RPMI7951 (cell line): ENCODE measurements around the gene EMP2. TPM values are rescaled to one million over a fixed set of nuclear protein-coding genes. Genes with fewer than 3 reads are reported as not detected.

Experiments
- DNase-seq: peaks from one replicate; pipeline ENCODE4 v3.0.0-alpha.2; 2012; ENCODE audit warnings: low read depth
- total RNA-seq: library from RNA; depleted of rRNA; stranded (reverse); fragments of >200 nt; shearing (Covaris generic); gene quantifications from 2 replicates; pipeline ENCODE4 v1.2.3, GENCODE V29; 2014; rRNA removed

Gene EMP2
- total RNA-seq, 1 experiment from 2014 or later = 37.0 TPM

DNA sequence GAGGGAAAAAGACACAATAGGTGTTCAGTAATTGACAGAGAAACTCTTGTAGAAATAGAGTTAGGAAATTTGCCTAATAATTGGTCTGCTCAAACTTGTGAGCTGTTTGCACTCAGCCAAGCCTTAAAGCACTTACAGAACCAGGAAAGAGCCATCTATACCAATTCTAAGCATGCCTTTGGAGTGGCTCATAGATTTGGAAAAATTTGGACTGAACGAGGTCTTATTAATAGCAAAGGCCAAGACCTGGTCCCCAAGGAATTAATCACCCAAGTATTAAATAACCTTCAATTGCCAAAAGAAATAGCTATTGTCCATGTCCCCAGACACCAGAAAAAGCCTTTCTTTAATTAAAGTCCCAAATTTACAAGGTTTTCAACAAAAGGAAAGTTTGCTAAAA, 90.3 kb downstream of the EMP2 start:
- no peak for DNase-seq

DNA sequence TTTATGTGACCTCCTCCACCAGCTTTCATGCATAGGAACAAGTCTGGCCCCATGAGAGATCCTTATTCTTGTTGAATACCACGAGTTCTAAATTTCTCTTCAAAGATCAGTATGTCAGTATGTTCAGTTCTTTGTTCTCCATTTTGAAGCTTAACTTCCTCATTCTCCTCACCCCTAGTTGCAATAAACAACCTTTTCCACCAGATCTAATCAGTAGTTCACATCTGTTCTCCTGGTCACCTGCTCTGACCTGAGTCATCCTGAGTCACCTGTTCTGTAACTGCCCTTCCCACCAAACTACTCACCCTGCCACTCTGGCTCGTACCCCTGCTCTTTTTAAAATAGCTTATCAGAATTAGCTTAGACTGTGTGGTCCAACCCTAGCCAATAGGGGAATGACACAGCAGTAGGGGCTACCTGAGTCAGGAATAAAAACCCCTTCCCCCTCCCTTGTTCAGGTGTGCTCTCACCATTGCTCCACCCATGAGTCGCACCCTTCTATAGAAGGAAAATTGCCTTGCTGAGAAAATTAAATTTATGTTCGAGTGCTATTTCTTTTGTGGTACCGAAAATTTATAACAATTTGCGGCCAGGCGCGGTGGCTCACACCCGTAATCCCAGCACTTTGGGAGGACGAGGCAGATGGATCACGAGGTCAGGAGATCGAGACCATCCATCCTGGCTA, 94.6 kb downstream of the EMP2 start:
- no peak for DNase-seq

DNA sequence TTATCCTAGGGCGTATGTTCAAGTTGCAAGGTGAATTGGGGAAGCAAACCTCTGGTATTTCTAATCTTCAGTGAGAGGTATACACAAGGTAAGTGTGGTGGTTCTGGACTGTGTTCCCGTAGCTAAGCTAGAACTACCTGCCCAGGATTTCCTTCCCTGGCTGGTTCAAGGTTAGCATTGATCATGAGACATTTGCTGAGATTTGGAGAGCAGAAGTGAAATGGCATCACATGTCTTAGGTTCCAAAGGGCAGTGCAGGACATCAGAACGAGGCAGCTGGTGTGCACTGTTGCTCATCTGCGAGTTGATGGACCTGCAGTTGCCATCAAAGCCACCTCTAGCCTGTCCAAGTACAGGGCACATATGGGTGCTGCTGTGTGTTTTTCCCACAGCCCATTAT, 95.2 kb downstream of the EMP2 start:
- DNase-seq = no peak

- DNase-seq = no peak
Observed at GRCh38 chr16:10480151-10480550, 100.2 kb downstream of the EMP2 start.

Other genes starting within 250 kb of the EMP2 start
- gene ATF7IP2, start 194.5 kb downstream of the EMP2 start, total RNA-seq = 14.6 and 14.9 TPM in 2 replicates
- gene TEKT5, start 114.3 kb upstream of the EMP2 start, total RNA-seq = not detected in 2 replicates
- 31.8 and 35.1 TPM in 2 replicates for gene NUBP1, start 163.2 kb upstream of the EMP2 start, total RNA-seq
- gene TVP23A, start 238.2 kb upstream of the EMP2 start, total RNA-seq = not detected in 2 replicates